GM23338 (cell line): Measurements from ENCODE around the gene MATN1. TPM values are rescaled to one million over a fixed set of nuclear protein-coding genes. Genes with fewer than 3 reads are reported as not detected.

Source experiments
- ATAC-seq: fragments of 200-7000 bp; cut with Tn5 transposase; 3 replicates; pipeline ENCODE4 v1.9.1; 2020
- DNase-seq: peaks from one replicate; pipeline ENCODE4 v3.0.0-alpha.2; 2015; ENCODE audit warnings: low spot score
- H2AFZ ChIP-seq: fragments of 200-600 bp; sonication (generic); 2 replicates; pipeline ENCODE4 v1.8.0; 2016; ENCODE audit warnings: antibody characterized with exemption, mild to moderate bottlenecking, moderate library complexity
- H3F3A ChIP-seq: fragments of 200-600 bp; sonication (generic); replicated peaks from 2 replicates; pipeline ENCODE4 v1.8.0; 2017; ENCODE audit warnings: antibody characterized with exemption, mixed run types, low read depth
- H3K27ac ChIP-seq: fragments of 200-600 bp; sonication (generic); 2 replicates; pipeline ENCODE4 v1.6.1; 2016; ENCODE audit warnings: low read depth
- H3K27me3 ChIP-seq: fragments of 200-600 bp; sonication (generic); 2 replicates; pipeline ENCODE4 v1.8.0; 2016; ENCODE audit warnings: mild to moderate bottlenecking, mixed run types, moderate library complexity; ENCODE audit not compliant: insufficient read depth
- H3K36me3 ChIP-seq: fragments of 200-600 bp; sonication (generic); 2 replicates; pipeline ENCODE4 v1.8.0; 2016; ENCODE audit warnings: mild to moderate bottlenecking; ENCODE audit not compliant: insufficient read depth
- H3K4me1 ChIP-seq: fragments of 200-600 bp; sonication (generic); 2 replicates; pipeline ENCODE4 v1.8.0; 2016; ENCODE audit warnings: mild to moderate bottlenecking, moderate library complexity; ENCODE audit not compliant: insufficient read depth
- H3K4me2 ChIP-seq: fragments of 200-600 bp; sonication (generic); 2 replicates; pipeline ENCODE4 v1.7.1; 2017; ENCODE audit warnings: mixed run types
- H3K4me3 ChIP-seq: fragments of 200-600 bp; sonication (generic); 2 replicates; pipeline ENCODE4 v1.6.1; 2016; ENCODE audit warnings: mixed run types
- H3K79me2 ChIP-seq: fragments of 200-600 bp; sonication (generic); replicated peaks from 2 replicates; pipeline ENCODE4 v1.8.0; 2017; ENCODE audit warnings: mild to moderate bottlenecking; ENCODE audit not compliant: insufficient read depth
- H3K9me2 ChIP-seq: fragments of 200-600 bp; sonication (generic); 2 replicates; pipeline ENCODE4 v1.8.0; 2017; ENCODE audit not compliant: insufficient read depth
- H4K20me1 ChIP-seq: fragments of 200-600 bp; sonication (generic); replicated peaks from 2 replicates; pipeline ENCODE4 v1.8.0; 2017; ENCODE audit warnings: mild to moderate bottlenecking; ENCODE audit not compliant: insufficient read depth
- H3K27ac Mint-ChIP-seq: 2 replicates; pipeline ENCODE4 v1.8.0; 2020; ENCODE audit warnings: inconsistent platforms, mild to moderate bottlenecking, moderate library complexity, mixed read lengths
- H3K27me3 Mint-ChIP-seq: 3 replicates; pipeline ENCODE4 v1.8.0; 2022; ENCODE audit warnings: low read depth, mild to moderate bottlenecking, moderate library complexity, mixed read lengths, inconsistent platforms; ENCODE audit not compliant: insufficient read depth, poor library complexity
- H3K36me3 Mint-ChIP-seq: 3 replicates; pipeline ENCODE4 v1.8.0; 2021; ENCODE audit warnings: low read depth, mild to moderate bottlenecking, inconsistent platforms, moderate library complexity, mixed read lengths
- H3K4me1 Mint-ChIP-seq: 3 replicates; pipeline ENCODE4 v1.8.0; 2020; ENCODE audit warnings: mild to moderate bottlenecking, inconsistent platforms, mixed read lengths
- H3K4me3 Mint-ChIP-seq: 3 replicates; pipeline ENCODE4 v1.8.0; 2021; ENCODE audit warnings: moderate library complexity, mild to moderate bottlenecking, inconsistent platforms, mixed read lengths
- H3K9me3 Mint-ChIP-seq: 3 replicates; pipeline ENCODE4 v1.8.0; 2020; ENCODE audit warnings: moderate library complexity, mild to moderate bottlenecking, inconsistent platforms, mixed read lengths
- CREB1 ChIP-seq: fragments of 250-450 bp; sonication (Bioruptor Pico); IDR thresholded peaks from 2 replicates; pipeline ENCODE4 v1.5.0; 2020; ENCODE audit warnings: low read depth, mild to moderate bottlenecking, moderate library complexity
- EZH2 ChIP-seq: fragments of 200-600 bp; sonication (generic); IDR thresholded peaks from one replicate; pipeline ENCODE4 v1.8.0; 2017; ENCODE audit warnings: antibody characterized with exemption, mild to moderate bottlenecking, low read depth; ENCODE audit not compliant: unreplicated experiment
- JUNB ChIP-seq: IDR thresholded peaks from one replicate; pipeline ENCODE4 v1.6.1; 2016; ENCODE audit warnings: antibody characterized with exemption; ENCODE audit not compliant: unreplicated experiment
- POLR2AphosphoS5 ChIP-seq: IDR thresholded peaks from 2 replicates; pipeline ENCODE4 v1.6.1; 2016; ENCODE audit warnings: antibody characterized with exemption, low read depth
- STAT1 ChIP-seq: IDR thresholded peaks from one replicate; pipeline ENCODE4 v1.6.1; 2016; ENCODE audit warnings: antibody characterized with exemption; ENCODE audit not compliant: unreplicated experiment
- ZNF114 ChIP-seq: fragments of 250-450 bp; sonication (Bioruptor Pico); IDR thresholded peaks from 2 replicates; pipeline ENCODE4 v1.5.0; 2020; ENCODE audit warnings: mild to moderate bottlenecking, moderate library complexity
- ZNF331 ChIP-seq: fragments of 250-450 bp; sonication (Bioruptor Pico); IDR thresholded peaks from 2 replicates; pipeline ENCODE4 v1.5.0; 2020; ENCODE audit warnings: low read depth, mild to moderate bottlenecking, moderate library complexity
- polyA plus RNA-seq: library from polyadenylated mRNA; unstranded; fragments of >200 nt; fragmentation: Nextera tagmentation; extraction: Ambion mirVana; gene quantifications from 2 replicates; pipeline ENCODE4 v1.2.1, GENCODE V29; 2016
- total RNA-seq: library from RNA; depleted of rRNA; stranded (reverse); fragments of >200 nt; shearing (Covaris generic); gene quantifications from 2 replicates; pipeline ENCODE4 v1.2.3, GENCODE V29; 2014
- TF ChIP-seq, protein P1 (sequence below), 2 experiments: fragments of 200-600 bp in 1 of 2; sonication (generic) in 1 of 2; conservative IDR thresholded peaks; 2 replicates each; pipeline versions ENCODE4 v1.5.1 to v1.6.1; 2016 to 2017; ENCODE audit warnings: antibody characterized with exemption in 2 of 2, low read depth in 2 of 2, mild to moderate bottlenecking in 2 of 2, moderate library complexity in 1 of 2
- TF ChIP-seq, protein P2 (sequence below): IDR thresholded peaks from one replicate; pipeline ENCODE4 v1.6.1; 2018; ENCODE audit warnings: antibody characterized with exemption; ENCODE audit not compliant: unreplicated experiment
- TF ChIP-seq, protein P3 (sequence below): fragments of 250-450 bp; sonication (Bioruptor Pico); IDR thresholded peaks from 2 replicates; pipeline ENCODE4 v1.5.0; 2020; ENCODE audit warnings: mild to moderate bottlenecking, moderate library complexity
- TF ChIP-seq, protein P4 (sequence below): IDR thresholded peaks from 2 replicates; pipeline ENCODE4 v1.6.1; 2016; ENCODE audit warnings: antibody characterized with exemption

The MATN1 gene
- total and polyA plus RNA-seq, 2 experiments from 2014 or later, result 0.08 to 0.31 TPM

DNA sequence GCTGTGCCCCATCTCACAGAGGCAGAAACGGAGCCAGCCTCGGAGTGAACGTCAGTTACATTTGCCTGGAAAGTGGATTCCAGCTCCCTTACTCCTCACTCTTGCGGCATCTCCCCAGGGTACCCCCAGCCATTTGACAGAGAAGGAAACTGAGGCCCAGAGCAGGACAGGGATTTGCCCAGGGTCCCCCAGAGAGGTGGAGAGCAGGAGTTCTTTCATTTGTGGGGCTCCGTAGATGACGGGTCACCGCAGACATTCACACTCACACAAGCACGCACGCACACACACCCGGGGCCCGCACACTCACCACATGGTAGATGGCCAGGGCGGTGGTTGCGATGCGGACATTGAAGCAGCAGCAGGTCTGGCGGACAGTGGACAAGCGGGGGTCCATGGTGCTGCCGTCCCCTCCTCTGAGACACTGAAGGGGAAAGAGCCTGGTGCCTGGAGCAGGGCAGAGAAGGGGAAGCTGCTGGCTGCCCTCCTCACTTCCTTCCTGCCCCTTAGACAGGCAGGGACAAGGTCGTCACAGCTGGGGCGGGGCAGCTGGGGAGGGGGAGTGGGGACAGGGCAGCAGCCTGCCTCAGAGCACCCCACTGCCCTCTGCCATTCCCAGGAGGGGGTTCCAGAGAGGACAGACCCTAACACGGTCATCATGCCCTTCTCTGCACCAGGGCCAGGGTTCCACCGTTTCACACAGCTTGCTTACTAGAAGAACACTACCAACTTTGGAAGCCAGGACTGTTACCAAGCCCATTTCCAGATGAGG, 34.2 kb upstream of the MATN1 start, which contains the start of gene LAPTM5:
Gene LAPTM5, minus strand, starts transcription at position 423 of the 769 bp plus-strand sequence. Its CDS starts 29 bp downstream, at position 394.
- Mint-ChIP-seq H3K4me1 (peaks cover 8% of the 10 kb centered on the region), H3K4me3 (no peak within 1 kb of the TSS), H3K27me3 (peaks cover 12% of the 10 kb centered on the region), H3K27ac (no peak within 1 kb of the TSS), H3K9me3 (no peaks in the 10 kb centered on the region), H3K36me3 (no peaks in the 10 kb centered on the region)
- no peak within 1 kb of the TSS for H3K27ac ChIP-seq
- H3K79me2 ChIP-seq, result no peaks in the 10 kb centered on the region
- H3K36me3 ChIP-seq, result no peaks in the 10 kb centered on the region
- 0 out of 2 replicates have a peak within 1 kb of the TSS, but pooled peaks have one; percentile 23 for H2AFZ ChIP-seq
- H3K9me2 ChIP-seq, result no peaks in the 10 kb centered on the region
- no peak within 1 kb of the TSS for H3K4me2 ChIP-seq
- TF ChIP-seq, protein P1, sequence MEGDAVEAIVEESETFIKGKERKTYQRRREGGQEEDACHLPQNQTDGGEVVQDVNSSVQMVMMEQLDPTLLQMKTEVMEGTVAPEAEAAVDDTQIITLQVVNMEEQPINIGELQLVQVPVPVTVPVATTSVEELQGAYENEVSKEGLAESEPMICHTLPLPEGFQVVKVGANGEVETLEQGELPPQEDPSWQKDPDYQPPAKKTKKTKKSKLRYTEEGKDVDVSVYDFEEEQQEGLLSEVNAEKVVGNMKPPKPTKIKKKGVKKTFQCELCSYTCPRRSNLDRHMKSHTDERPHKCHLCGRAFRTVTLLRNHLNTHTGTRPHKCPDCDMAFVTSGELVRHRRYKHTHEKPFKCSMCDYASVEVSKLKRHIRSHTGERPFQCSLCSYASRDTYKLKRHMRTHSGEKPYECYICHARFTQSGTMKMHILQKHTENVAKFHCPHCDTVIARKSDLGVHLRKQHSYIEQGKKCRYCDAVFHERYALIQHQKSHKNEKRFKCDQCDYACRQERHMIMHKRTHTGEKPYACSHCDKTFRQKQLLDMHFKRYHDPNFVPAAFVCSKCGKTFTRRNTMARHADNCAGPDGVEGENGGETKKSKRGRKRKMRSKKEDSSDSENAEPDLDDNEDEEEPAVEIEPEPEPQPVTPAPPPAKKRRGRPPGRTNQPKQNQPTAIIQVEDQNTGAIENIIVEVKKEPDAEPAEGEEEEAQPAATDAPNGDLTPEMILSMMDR (conservative IDR thresholded peaks at IDR 0.05; ENCODE audit: low read depth in 2 of 2), result no peak
- TF ChIP-seq, protein P2, sequence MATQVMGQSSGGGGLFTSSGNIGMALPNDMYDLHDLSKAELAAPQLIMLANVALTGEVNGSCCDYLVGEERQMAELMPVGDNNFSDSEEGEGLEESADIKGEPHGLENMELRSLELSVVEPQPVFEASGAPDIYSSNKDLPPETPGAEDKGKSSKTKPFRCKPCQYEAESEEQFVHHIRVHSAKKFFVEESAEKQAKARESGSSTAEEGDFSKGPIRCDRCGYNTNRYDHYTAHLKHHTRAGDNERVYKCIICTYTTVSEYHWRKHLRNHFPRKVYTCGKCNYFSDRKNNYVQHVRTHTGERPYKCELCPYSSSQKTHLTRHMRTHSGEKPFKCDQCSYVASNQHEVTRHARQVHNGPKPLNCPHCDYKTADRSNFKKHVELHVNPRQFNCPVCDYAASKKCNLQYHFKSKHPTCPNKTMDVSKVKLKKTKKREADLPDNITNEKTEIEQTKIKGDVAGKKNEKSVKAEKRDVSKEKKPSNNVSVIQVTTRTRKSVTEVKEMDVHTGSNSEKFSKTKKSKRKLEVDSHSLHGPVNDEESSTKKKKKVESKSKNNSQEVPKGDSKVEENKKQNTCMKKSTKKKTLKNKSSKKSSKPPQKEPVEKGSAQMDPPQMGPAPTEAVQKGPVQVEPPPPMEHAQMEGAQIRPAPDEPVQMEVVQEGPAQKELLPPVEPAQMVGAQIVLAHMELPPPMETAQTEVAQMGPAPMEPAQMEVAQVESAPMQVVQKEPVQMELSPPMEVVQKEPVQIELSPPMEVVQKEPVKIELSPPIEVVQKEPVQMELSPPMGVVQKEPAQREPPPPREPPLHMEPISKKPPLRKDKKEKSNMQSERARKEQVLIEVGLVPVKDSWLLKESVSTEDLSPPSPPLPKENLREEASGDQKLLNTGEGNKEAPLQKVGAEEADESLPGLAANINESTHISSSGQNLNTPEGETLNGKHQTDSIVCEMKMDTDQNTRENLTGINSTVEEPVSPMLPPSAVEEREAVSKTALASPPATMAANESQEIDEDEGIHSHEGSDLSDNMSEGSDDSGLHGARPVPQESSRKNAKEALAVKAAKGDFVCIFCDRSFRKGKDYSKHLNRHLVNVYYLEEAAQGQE, result no peak
- TF ChIP-seq, protein P3, sequence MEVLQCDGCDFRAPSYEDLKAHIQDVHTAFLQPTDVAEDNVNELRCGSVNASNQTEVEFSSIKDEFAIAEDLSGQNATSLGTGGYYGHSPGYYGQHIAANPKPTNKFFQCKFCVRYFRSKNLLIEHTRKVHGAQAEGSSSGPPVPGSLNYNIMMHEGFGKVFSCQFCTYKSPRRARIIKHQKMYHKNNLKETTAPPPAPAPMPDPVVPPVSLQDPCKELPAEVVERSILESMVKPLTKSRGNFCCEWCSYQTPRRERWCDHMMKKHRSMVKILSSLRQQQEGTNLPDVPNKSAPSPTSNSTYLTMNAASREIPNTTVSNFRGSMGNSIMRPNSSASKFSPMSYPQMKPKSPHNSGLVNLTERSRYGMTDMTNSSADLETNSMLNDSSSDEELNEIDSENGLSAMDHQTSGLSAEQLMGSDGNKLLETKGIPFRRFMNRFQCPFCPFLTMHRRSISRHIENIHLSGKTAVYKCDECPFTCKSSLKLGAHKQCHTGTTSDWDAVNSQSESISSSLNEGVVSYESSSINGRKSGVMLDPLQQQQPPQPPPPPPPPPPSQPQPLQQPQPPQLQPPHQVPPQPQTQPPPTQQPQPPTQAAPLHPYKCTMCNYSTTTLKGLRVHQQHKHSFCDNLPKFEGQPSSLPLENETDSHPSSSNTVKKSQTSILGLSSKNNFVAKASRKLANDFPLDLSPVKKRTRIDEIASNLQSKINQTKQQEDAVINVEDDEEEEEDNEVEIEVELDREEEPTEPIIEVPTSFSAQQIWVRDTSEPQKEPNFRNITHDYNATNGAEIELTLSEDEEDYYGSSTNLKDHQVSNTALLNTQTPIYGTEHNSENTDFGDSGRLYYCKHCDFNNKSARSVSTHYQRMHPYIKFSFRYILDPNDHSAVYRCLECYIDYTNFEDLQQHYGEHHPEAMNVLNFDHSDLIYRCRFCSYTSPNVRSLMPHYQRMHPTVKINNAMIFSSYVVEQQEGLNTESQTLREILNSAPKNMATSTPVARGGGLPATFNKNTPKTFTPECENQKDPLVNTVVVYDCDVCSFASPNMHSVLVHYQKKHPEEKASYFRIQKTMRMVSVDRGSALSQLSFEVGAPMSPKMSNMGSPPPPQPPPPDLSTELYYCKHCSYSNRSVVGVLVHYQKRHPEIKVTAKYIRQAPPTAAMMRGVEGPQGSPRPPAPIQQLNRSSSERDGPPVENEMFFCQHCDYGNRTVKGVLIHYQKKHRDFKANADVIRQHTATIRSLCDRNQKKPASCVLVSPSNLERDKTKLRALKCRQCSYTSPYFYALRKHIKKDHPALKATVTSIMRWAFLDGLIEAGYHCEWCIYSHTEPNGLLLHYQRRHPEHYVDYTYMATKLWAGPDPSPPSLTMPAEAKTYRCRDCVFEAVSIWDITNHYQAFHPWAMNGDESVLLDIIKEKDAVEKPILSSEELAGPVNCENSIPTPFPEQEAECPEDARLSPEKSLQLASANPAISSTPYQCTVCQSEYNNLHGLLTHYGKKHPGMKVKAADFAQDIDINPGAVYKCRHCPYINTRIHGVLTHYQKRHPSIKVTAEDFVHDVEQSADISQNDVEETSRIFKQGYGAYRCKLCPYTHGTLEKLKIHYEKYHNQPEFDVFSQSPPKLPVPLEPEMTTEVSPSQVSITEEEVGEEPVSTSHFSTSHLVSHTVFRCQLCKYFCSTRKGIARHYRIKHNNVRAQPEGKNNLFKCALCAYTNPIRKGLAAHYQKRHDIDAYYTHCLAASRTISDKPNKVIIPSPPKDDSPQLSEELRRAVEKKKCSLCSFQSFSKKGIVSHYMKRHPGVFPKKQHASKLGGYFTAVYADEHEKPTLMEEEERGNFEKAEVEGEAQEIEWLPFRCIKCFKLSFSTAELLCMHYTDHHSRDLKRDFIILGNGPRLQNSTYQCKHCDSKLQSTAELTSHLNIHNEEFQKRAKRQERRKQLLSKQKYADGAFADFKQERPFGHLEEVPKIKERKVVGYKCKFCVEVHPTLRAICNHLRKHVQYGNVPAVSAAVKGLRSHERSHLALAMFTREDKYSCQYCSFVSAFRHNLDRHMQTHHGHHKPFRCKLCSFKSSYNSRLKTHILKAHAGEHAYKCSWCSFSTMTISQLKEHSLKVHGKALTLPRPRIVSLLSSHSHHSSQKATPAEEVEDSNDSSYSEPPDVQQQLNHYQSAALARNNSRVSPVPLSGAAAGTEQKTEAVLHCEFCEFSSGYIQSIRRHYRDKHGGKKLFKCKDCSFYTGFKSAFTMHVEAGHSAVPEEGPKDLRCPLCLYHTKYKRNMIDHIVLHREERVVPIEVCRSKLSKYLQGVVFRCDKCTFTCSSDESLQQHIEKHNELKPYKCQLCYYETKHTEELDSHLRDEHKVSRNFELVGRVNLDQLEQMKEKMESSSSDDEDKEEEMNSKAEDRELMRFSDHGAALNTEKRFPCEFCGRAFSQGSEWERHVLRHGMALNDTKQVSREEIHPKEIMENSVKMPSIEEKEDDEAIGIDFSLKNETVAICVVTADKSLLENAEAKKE (CRISPR knock-in tag), result no peak
- TF ChIP-seq, protein P4, sequence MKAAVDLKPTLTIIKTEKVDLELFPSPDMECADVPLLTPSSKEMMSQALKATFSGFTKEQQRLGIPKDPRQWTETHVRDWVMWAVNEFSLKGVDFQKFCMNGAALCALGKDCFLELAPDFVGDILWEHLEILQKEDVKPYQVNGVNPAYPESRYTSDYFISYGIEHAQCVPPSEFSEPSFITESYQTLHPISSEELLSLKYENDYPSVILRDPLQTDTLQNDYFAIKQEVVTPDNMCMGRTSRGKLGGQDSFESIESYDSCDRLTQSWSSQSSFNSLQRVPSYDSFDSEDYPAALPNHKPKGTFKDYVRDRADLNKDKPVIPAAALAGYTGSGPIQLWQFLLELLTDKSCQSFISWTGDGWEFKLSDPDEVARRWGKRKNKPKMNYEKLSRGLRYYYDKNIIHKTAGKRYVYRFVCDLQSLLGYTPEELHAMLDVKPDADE, result no peak
- TF ChIP-seq ZNF114 (CRISPR knock-in tag), result no peak
- TF ChIP-seq JUNB, result no peak
- no peak for TF ChIP-seq ZNF331 (CRISPR knock-in tag)
- TF ChIP-seq EZH2, result no peak
- TF ChIP-seq STAT1, result no peak
- TF ChIP-seq CREB1 (CRISPR knock-in tag), result no peak
- TF ChIP-seq POLR2AphosphoS5, result no peak
- H3K27me3 ChIP-seq, result no peaks in the 10 kb centered on the region
- H3K4me3 ChIP-seq, result no peak within 1 kb of the TSS
- peaks cover 8% of the 10 kb centered on the region; the same call in 1 of the 2 replicates for H3K4me1 ChIP-seq
- no peak for DNase-seq
- no peaks in the 10 kb centered on the region for H4K20me1 ChIP-seq
- ATAC-seq, result no peak
- H3F3A ChIP-seq, result no peaks in the 10 kb centered on the region
